ENCODE data around the gene DMRTC1B.
"Not testable (repeated sequence)": the region's sequence is repeated elsewhere in the genome, so short reads cannot be mapped to it uniquely, and the experiment has no call there.

The DMRTC1B gene, protein sequence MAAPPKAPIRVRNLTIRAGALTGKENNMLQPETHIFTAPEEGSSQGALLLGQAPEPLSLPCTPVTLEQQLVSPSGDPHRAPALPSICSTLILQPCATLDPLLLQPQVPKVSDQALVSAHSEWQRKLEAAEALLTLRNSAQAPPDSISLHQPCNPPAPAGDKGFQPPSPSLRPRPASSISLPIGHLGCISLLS

DNA sequence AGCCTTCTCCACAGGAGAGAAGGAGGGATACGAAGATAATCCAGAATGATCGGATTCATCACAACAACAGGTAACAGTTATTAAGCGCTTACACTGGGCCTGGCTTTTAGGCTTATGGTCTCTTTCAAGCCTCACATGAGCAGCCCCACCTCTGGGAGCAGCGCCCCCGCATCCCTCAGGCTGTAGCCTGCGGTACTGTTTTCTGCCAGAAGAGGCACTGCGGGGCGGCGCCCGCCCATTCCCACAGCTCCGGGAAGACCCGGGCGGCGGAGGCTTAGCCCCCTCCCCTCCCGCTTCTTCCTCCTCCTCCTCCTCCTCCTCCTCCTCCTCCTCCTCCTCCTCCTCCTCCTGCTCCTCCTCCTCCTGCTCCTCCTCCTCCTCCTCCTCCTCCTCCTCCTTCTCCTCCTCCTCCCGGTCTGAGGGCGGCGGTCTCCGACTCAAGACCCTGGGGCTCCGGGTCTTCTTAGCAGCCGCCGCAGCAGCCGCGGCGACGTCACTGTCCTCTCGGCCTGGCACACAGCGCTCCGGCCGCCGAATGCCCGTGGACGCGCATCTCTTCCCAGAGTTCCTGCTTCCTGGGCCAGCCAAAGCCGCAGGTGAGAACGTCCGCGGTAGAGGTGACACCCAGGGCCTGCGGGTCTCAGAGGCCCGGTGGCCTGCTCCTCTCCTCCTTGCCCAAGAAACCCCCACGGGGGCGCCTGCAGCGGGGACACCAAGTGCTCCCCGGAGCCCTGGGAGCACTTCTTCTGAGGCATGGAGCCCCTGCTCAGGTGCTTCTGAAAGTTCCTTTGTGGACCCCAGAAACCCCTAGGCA is at the start of gene DMRTC1B:
DMRTC1B (plus strand) TSS at position 238 of the 814 bp plus-strand sequence. CDS start 68,246 bp downstream, outside the sequence.
- not testable (repeated sequence) for DNase-seq (ENCODE audit: low read depth, low spot score)

- DNase-seq (ENCODE audit: low read depth, low spot score), result no peak
These were observed 48.8 kb upstream of the DMRTC1B start for GRCh38 chrX:72727846-72728245.

GRCh38 chrX:72733636-72734035 is 43.1 kb upstream of the DMRTC1B start:
- not testable (repeated sequence) for DNase-seq (ENCODE audit: low read depth, low spot score)

- no peak for DNase-seq (ENCODE audit: low read depth, low spot score)
These were observed 41.1 kb upstream of the DMRTC1B start for GRCh38 chrX:72735561-72735960.

DNA sequence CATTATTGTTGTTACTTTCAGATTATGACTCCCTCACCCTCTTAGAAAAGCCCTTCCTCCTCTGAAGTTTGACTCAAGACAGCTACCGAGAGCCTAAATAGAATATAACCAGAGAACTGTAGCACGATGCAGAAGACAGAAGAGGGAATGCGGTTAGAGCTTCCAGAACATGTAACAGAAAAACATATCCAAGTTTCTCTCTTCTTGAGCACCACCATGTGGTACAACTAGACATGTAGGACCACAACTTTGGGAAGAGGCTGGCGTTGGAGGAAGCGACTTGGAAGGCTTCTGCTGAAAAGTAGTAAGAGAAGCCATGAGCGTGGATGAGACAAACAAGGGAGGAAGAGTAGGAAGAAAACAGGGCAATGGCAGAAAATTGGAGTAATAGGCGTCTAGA is 31.1 kb upstream of the DMRTC1B start:
- DNase-seq (ENCODE audit: low read depth, low spot score), result not testable (repeated sequence)

DNA sequence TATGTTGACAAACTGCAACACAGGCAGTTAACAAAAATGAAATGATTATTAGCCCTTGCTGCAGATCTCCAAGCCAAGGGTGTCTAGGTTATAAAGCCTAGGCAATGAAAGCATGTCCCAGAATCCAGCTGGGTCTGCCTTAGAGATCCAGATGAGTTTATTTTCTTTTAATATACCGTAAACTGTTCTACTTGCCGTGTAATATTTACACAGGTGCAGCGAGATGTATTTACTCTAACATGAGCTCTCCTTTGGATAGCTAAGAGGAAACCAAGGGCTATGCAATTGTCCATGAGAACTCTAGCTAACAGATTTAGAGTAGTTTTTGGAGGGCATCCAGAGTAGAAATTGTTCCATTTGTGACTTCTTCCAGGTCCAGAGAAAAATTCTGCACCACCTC is 28.1 kb upstream of the DMRTC1B start:
- not testable (repeated sequence) for DNase-seq (ENCODE audit: low read depth, low spot score)

DNA sequence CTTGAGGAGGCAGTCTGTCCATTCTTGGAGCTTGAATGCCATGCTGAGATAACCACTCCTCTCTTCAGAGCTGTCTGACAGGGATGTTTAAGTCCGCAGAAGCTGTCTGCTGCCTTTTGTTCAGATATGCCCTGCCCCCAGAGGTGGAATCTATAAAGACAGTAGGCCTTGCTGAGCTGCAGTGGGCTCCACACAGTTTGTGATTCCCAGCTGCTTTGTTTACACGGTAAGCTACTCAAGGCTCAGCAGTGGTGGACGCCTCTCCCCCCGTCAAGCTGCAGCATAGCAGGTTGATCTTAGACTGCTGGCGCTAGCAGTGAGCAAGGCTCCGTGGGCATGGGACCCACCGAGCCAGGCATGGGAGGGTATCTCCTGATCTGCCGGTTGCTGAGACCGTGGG is 16.2 kb upstream of the DMRTC1B start:
- not testable (repeated sequence) for DNase-seq (ENCODE audit: low read depth, low spot score)

DNA sequence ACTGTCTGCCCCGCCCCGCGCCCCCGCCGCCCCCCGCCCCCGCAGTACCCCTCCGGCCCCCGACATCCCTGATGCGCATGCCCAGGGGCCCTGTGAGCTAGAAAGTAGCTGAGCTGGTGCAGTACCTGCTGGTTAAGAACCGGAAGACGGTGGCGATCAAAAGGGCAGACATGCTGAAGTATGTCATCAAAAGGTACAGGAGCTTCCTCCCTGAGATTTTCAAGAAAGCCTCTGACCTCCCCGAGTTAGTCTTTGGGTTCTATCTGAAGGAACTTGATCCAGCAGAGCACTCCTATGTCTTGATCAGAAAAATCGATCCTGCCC is 739 bp downstream of the DMRTC1B start:
- not testable (repeated sequence) for DNase-seq (ENCODE audit: low read depth, low spot score)

DNA sequence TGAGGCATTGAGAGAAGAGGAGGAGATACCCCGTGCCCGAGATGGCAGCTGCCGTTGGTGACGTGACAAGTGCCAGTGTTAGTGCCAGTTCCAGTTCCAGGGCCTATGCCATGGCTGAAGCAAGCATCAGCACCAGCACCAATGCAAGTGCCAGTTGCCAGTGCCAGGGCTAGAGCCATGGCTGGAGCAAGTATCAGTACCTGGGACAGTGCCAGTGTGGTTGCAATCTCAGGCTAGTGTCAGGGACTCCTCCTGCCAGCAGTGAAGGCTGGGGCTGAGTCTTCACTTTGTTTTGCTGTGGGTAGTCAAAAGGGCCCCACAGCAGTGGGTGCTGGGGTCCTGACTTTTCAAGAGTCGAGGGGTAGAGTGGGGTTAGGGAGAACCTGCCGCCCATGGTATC is 1.5 kb downstream of the DMRTC1B start:
- not testable (repeated sequence) for DNase-seq (ENCODE audit: low read depth, low spot score)

DNA sequence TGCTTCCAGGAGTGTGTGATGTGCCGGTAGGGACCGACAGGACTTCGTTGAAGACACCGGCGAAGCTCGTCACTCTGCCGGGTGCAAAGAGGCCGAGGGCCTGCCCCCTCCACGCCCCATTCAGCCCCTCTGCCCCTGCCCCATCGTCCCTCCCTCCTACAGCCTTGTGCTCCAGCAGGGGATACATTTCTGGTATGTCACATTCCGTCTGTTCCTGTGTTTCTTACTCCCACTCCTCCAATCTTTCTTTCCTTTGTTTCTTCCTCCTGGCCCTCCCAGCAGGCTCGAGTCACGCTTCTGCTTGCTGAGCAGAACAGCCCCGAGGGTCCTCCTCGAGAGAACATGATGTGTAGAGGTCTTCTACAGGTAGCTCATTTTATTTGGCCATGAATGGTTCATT is 5.9 kb downstream of the DMRTC1B start, which contains the start of gene FAM236B:
FAM236B (minus strand) TSS at position 101 of the 400 bp plus-strand sequence; CDS start at position 1, 100 bp downstream.
- not testable (repeated sequence) for DNase-seq (ENCODE audit: low read depth, low spot score)

- not testable (repeated sequence) for DNase-seq (ENCODE audit: low read depth, low spot score)
These were observed 6.8 kb downstream of the DMRTC1B start for GRCh38 chrX:72783365-72783936.

- DNase-seq (ENCODE audit: low read depth, low spot score), result not testable (repeated sequence)
These were observed 7.3 kb downstream of the DMRTC1B start for GRCh38 chrX:72783964-72784363.

DNA sequence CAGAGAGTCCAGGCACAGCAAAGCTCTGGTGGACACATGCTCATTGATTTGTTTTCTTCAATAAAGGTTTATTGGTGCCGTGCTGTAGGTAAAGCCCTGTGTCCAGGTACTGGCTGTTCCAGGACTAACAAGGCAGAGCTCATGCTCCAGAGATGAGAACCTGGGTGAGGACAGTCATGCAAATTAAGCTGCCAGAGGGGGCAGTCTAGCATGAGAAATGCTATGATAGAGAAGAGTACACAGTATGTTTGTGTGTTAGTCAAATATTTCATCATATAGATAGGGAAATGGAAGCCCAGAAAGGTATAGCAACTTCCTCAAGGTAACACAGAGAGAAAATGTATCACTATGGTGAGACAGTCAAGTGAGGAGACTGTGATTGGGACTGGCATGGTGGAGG is 11.5 kb downstream of the DMRTC1B start:
- not testable (repeated sequence) for DNase-seq (ENCODE audit: low read depth, low spot score)

- DNase-seq (ENCODE audit: low read depth, low spot score), result not testable (repeated sequence)
These were observed 13.7 kb downstream of the DMRTC1B start for GRCh38 chrX:72790390-72790789.

DNA sequence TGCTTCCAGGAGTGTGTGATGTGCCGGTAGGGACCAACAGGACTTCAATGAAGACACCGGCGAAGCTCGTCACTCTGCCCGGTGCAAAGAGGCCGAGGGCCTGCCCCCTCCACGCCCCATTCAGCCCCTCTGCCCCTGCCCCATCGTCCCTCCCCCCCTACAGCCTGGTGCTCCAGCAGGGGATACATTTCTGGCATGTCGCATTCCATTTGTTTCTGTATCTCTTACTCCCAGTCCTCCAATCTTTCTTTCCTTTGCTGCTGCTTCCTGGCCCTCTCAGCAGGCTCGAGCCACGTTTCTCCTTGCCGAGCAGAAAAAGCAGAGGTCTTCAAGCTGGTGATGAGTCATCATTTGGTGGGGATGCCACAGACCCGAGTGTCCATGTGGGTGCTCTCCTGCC is 31.4 kb downstream of the DMRTC1B start, which contains the start of gene FAM236D:
FAM236D (minus strand) TSS at position 101 of the 400 bp plus-strand sequence; CDS start at position 1, 100 bp downstream.
- not testable (repeated sequence) for DNase-seq (ENCODE audit: low read depth, low spot score)

- DNase-seq (ENCODE audit: low read depth, low spot score), result not testable (repeated sequence)
These were observed 54.0 kb downstream of the DMRTC1B start for GRCh38 chrX:72830701-72831100.

DNA sequence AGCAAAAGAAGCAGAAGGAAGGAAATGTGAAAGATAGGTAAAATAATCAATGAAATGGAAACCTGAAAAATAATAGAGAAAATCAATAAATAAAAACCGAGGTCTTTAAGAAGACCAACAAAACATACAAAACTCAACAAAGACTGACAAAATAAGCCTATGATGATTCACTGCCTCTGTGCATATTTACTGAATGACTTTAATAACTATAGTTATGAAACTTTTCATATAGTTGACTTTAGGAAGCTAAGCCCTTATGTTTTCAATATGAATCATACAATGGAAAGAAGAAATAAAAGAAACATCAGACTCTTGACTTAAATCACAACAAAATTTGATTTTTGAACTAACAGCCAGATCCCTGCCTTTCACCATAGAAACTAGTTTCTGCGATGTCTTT is 60.8 kb downstream of the DMRTC1B start:
- DNase-seq (ENCODE audit: low read depth, low spot score), result not testable (repeated sequence)

GRCh38 chrX:72882898-72883297 is 106.2 kb downstream of the DMRTC1B start:
- DNase-seq (ENCODE audit: low read depth, low spot score), result not testable (repeated sequence)

DNA sequence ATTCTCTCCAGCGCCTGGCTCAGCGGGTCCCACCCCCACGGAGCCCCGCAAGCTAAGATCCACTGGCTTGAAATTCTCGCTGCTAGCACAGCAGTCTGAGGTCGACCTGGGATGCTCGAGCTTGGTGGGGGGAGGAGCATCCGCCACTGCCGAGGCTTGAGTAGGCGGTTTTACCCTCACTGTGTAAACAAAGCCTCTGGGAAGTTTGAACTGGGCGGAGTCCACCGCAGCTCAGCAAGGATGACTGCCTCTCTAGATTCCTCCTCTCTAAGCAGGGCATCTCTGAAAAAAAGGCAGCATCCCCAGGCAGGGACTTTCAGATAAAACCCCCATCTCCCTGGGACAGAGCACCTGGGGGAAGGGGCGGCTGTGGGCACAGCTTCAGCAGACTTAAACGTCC is 113.0 kb downstream of the DMRTC1B start:
- DNase-seq (ENCODE audit: low read depth, low spot score), result not testable (repeated sequence)

Data from activated naive CD8-positive, alpha-beta T cell treated with anti-CD3 and anti-CD28 coated beads, Interleukin-2, amount 50 U/mL, for 16 hours (primary cell).